HG03460 (cell line): ENCODE results near the gene ZW10.

Experiments used
- ATAC-seq: cut with Tn5 transposase; IDR thresholded peaks from one replicate; pipeline ENCODE4 v1.9.1; 2021; ENCODE audit not compliant: unreplicated experiment

ZW10 gene

GRCh38 chr11:113698515-113698914 lies 75.0 kb downstream of the ZW10 start:
- ATAC-seq, result no peak

DNA sequence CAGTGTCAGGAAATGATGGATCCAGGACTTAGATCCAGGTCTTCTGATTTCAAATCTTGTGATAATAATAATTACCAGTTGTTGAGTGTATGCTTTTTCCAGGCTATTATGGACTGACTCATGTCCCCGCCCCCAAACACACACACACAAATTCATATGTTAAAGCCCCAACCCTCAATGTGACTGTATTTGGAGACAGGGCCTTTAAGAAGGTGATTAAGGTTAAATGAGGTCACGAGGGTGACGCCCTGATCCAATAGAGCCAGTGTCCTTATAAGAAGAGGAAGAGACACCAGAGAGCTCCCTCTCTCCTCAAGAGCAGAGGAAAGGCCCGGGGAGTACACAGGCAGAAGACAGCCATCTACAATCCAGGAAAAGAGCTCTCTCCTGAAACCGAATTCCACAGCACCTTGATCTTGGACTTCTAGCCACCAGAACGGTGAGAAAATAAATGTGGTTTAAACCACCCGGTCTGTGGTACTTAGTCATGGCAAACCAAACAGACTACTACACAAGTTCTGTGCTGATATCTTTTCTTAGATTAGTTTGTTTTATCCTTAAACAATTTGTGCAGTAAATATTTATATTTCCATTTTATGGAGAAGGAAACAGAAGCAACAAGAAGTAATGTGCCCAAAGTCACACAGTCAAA lies 75.6 kb downstream of the ZW10 start:
- ATAC-seq, result no peak

- ATAC-seq, result no peak
Measured at GRCh38 chr11:113697111-113697510, 76.4 kb downstream of the ZW10 start.

- ATAC-seq, result no peak
Measured at GRCh38 chr11:113695207-113695606, 78.3 kb downstream of the ZW10 start.

DNA sequence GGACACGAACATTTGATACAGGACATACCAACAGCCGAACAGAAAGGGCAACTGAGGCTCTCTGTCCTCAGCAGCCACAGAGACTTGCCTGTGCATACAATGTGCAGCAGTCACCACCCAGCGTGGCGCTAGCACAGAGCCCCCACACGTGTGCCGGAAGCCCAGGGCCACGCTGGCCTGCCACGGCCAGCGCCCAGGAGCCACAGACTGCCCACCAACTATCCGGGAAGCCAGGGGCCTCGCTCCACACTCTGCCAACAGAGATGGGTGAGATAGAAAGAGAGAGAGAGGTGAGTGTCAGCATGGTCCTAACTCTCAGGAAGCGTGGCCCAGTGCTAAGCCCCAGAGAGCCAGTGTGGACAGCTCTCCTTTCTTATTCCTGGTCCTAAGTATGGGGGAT lies 79.1 kb downstream of the ZW10 start:
- ATAC-seq, result no peak

- ATAC-seq, result no peak
Measured at GRCh38 chr11:113693030-113693429, 80.5 kb downstream of the ZW10 start.

- ATAC-seq, result no peak
Measured at GRCh38 chr11:113690619-113691569, 82.6 kb downstream of the ZW10 start.

DNA sequence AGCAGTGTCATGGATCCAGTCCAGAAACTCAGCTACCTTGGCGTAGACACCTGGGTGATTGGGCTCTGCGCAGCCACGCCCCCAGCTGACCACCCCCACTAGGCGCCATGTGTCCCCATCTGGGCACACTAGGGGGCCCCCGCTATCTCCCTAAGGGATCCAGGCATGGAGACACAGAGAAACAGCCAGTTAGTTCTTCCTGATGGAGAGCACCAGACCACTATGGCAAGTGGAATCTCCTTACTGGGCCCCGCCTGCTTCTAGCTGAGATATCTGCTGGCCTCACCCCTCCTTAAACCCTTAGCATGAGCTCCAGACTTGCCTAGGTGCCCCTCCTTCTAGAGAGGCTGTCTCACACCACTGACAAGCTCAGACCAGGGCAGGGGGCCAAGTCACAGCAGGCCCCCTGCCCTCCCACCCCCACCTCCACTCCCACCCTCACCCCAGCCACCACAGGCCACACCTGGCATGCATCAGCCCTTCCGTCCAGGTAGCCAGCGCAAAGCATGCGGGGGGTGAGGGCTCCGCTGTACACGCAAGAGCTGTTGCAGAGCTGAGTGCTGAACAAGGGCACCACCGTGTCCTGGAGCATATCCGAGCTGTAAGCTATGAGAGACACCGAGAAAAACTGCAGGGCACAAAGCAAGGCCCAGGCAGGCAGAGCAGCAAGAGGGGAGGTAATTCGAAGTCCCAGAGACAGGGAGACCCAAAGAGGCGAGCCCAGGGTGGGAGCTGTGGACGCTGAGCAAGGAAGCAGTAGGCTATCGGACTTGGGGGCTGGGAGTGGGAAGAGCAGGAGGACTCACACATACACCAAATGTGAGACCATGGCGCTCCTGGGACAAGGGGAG lies 83.5 kb downstream of the ZW10 start:
- ATAC-seq, result no peak

DNA sequence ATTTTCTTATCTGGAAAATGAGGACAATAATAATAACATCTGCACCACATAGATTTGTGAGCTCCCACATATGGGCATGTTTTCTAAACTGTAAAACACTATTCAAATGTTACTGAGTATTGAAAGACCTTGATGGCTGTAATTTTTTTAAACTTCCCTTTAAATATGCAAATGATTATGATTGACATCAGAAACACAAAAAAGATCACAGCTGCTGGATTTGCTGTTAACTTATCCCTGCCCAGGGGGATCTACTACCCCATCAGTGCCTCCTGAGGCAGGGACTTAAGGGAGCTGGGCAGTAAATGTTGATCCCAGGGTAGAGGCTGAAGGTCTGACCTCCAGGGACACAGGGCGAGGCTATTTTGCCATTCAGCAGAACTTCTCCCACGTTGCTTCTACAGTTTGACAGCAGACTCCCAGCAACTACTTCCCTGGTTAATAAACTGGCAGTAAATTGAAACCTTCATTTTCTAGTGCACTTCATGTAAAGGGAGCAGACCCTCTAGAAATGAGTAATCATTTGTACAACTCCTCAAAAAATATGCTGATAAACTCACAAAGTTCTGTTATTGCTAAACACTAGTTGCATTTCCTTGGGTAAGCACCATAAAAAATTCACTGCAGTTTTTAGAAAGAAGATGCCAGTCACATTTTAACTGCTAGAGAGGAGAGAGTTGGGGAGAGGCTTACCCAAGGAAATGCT lies 87.7 kb downstream of the ZW10 start:
- ATAC-seq, result no peak

DNA sequence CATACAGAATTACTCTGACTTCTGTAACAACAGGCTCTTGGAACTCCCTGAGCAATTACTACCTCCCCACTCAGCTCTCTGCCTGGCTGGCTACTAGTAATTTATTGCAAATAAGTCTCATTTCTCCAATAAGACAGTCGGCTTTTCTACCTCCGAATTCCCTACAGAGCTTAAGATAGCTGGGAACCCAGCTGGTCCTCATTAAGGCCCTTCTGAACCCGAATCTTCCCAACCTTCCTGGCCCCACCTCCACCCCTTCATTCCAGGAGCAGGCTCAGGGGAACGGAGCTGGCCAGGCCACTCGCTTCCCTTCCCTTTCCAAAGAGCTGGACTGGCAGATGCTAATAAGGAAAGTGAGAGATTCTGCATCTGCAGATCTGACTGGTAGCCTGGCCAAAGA lies 89.0 kb downstream of the ZW10 start:
- ATAC-seq, result no peak

DNA sequence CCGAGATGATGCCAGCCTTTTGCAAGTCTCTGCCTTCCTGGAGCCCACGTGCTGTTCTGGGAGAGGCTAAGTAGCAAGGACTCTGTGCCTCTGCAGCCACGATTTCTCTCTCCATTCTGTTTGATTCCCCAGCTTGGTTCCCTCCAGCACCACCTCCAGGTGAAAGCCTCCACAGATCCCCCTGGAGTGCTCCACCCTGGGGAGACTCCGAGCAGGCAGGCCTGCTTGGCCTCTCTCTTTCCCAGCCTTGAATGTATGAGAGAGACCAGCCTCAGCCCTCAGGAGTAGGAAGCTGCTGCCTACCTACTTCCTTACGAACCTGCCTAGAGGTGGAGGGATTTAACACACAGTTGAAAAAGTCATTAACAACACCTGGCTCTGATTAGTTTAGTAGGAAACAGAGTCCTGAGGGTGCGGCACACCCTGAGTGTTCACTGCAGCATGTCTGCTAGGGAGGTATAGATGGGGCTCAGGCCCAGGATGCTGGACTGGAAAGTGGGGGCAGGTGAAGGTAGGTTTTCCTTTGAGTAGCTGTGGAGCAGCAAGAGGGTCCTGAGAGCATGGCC lies 89.9 kb downstream of the ZW10 start:
- ATAC-seq, result no peak
